ENCODE measurements around the gene HINFP. TPM values are rescaled to one million over a fixed set of nuclear protein-coding genes. Genes with fewer than 3 reads are reported as not detected.

HINFP gene
- total and polyA plus RNA-seq, 2 of the 4 experiments (the other 2 are of a cell fraction): 9.1 to 15.3 TPM

GRCh38 chr11:119172513-119172912, 51.1 kb downstream of the HINFP start:
- H3K36me3 ChIP-seq (ENCODE audit: control insufficient read depth, insufficient read depth, low read length): peaks cover 3% of the 10 kb centered on the region; the same call in 1 of the 2 replicates
- TF ChIP-seq MAFK (IDR thresholded peaks at IDR 0.05; ENCODE audit: low read depth, low read length) (no peak), RAD21 (IDR thresholded peaks at IDR 0.05; ENCODE audit: low read length) (no peak), NFE2L2 (IDR thresholded peaks at IDR 0.05; ENCODE audit: low read depth, low read length) (no peak), BHLHE40 (IDR thresholded peaks at IDR 0.05; ENCODE audit: low read depth, low read length) (no peak), RFX5 (IDR thresholded peaks at IDR 0.05; ENCODE audit: low read depth, low read length) (no peak)
- in situ Hi-C loops (cut with MboI; ENCODE audit: low sequenced_read_pairs): no loop called here
- no TSS peak for BruUV-seq (replicated peaks)
- no peak overlapping the region for H3K4ac ChIP-seq (ENCODE audit: low read depth, low read length)
- peaks cover 9% of the 10 kb centered on the region for H3K4me1 ChIP-seq (ENCODE audit: control insufficient read depth, insufficient read depth, low read length)
- no peak for DNase-seq
- no peak overlapping the region for H3K56ac ChIP-seq (ENCODE audit: extremely low read depth, insufficient read depth, low read length)
- no peak overlapping the region for H2AFZ ChIP-seq (replicated peaks; ENCODE audit: low read length, poor library complexity)
- ChIA-PET CTCF (interaction anchor here (0.6 kb wide), 1 partner anchor 166 kb away, joined by 4 read pairs; no protein-coding TSS in a partner anchor), POLR2A (ENCODE audit: unreplicated experiment) (no interaction called here)
- H4K20me1 ChIP-seq (ENCODE audit: insufficient read depth, low read length): no peaks in the 10 kb centered on the region
- H4K8ac ChIP-seq (ENCODE audit: low read depth in 2 of 2, low read length in 2 of 2): no peak overlapping the region
- H2BK5ac ChIP-seq (ENCODE audit: low read depth, low read length, poor library complexity, severe bottlenecking): no peak overlapping the region
- no peak overlapping the region for H3K9ac ChIP-seq (ENCODE audit: low read depth, low read length)
- ATAC-seq (ENCODE audit: low read depth): no peak
- H2AK5ac ChIP-seq (ENCODE audit: low read depth, low read length): no peak overlapping the region
- no peaks in the 10 kb centered on the region for H3K27me3 ChIP-seq (ENCODE audit: control insufficient read depth, insufficient read depth, low read length)
- no peak overlapping the region for H4K5ac ChIP-seq (ENCODE audit: low read depth, low read length)
- no peak overlapping the region for H3K27ac ChIP-seq (ENCODE audit: insufficient read depth, low read length)
- dilution Hi-C loops (cut with HindIII; ENCODE audit: low sequenced_read_pairs, unreplicated experiment): no loop called here
- WGBS, 2 experiments (ENCODE audit: extremely low coverage in 2 of 2, insufficient read length in 1 of 2): no CpG with 5 or more reads among the region's 2 CpGs
- H3K4me2 ChIP-seq (ENCODE audit: low read depth, low read length): no peak overlapping the region
- no peak overlapping the region for H3K18ac ChIP-seq (ENCODE audit: low read depth, low read length)
- H3K14ac ChIP-seq (replicated peaks; ENCODE audit: low read depth, low read length): no peak overlapping the region
- no peak overlapping the region for H2BK120ac ChIP-seq (ENCODE audit: low read depth, low read length)
- H2AK9ac ChIP-seq (replicated peaks; ENCODE audit: low read depth, low read length, poor library complexity): no peak overlapping the region
- peaks cover 3 to 12% of the 10 kb centered on the region in 2 experiments; a peak in 3 of 4 replicates for H3K79me1 ChIP-seq (ENCODE audit: low read depth in 1 of 2, low read length in 2 of 2)
- no peak overlapping the region for H3K23ac ChIP-seq (ENCODE audit: low read depth, low read length)
- no peaks in the 10 kb centered on the region for H3K9me3 ChIP-seq (ENCODE audit: control insufficient read depth, insufficient read depth, low read length)
- H4K91ac ChIP-seq (ENCODE audit: insufficient read depth, low read depth, low read length): no peak overlapping the region
- no peak overlapping the region for H3K4me3 ChIP-seq (ENCODE audit: insufficient read depth, low read depth, low read length)
- no peak overlapping the region for H2BK20ac ChIP-seq (ENCODE audit: low read depth, low read length)
- no peak overlapping the region for H2BK15ac ChIP-seq (ENCODE audit: low read depth, low read length)
- H3K9me1 ChIP-seq (ENCODE audit: insufficient read depth, low read length): peaks cover 13% of the 10 kb centered on the region
- intact Hi-C loops (cut with micrococcal nuclease): no loop called here

Measured in IMR-90 (cell line).